Coronary artery (tissue), 2 donors: ENCODE measurements around the gene CEP97.
"Not testable (repeated sequence)": the region's sequence is repeated elsewhere in the genome, so short reads cannot be mapped to it uniquely, and the experiment has no call there.

Source experiments
- DNase-seq: peaks from one replicate; pipeline ENCODE4 v3.0.0-alpha.2; 2017; ENCODE audit warnings: low spot score
- H3K27ac ChIP-seq, 2 donors: fragments of 200-600 bp; sonication (generic); one replicate each; pipeline ENCODE4 v1.5.1; 2016 to 2019
- H3K4me3 ChIP-seq: fragments of 200-600 bp; sonication (generic); 2 replicates; pipeline ENCODE4 v1.5.1; 2016; ENCODE audit warnings: mild to moderate bottlenecking, moderate library complexity
- CTCF ChIP-seq: fragments of 200-600 bp; sonication (generic); IDR thresholded peaks from one replicate; pipeline ENCODE4 v1.5.1; 2019; ENCODE audit warnings: antibody characterized with exemption

Gene CEP97

GRCh38 chr3:101724329-101725193 is at the start of gene CEP97:
Gene CEP97, plus strand, starts transcription at chr3:101724614. Its CDS starts 63 bp downstream, at chr3:101724677.
- no peak for TF ChIP-seq CTCF
- H3K27ac ChIP-seq, result peak within 1 kb of the TSS; percentile 65 to 85
- peak within 1 kb of the TSS; percentile 89 for H3K4me3 ChIP-seq
- peak; percentile 94 for DNase-seq

- DNase-seq, result no peak
- H3K4me3 ChIP-seq, result peak overlapping the region; percentile 98
- TF ChIP-seq CTCF, result no peak
- H3K27ac ChIP-seq, result peak overlapping the region; percentile 93 to 98
Measured at GRCh38 chr3:101675709-101676215, 48.7 kb upstream of the CEP97 start.

DNA sequence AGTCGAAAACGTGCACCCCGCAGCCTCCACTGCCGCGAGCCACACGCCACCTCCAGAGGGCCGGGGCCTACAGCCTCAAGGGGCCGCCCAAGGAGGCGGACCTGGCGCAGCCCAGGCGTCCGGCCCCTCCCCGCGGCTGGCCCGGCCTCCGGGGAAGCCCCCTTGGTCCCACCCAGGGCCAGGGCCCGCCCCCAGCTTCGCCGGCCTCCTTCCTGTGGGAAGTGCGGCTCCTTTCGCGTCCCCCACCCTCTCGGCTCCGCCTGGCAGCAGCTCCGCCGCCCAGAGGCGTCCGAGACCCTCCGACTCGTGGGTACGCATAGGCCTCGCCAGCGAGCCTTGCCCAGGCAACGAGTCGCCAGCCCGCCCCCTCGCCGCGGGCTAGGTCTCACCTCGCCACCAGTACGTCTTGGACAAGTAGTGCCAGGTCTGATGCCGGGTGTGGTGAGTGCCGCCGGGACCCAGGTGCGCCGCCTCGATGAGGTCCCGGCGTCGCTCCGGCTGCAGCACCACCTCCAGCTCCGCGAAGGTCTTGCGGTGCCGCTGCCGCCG is 48.1 kb upstream of the CEP97 start:
- peak overlapping the region; percentile 98 for H3K4me3 ChIP-seq
- peak; percentile 96 for DNase-seq
- peak overlapping the region; percentile 93 to 98 for H3K27ac ChIP-seq
- TF ChIP-seq CTCF, result no peak

DNA sequence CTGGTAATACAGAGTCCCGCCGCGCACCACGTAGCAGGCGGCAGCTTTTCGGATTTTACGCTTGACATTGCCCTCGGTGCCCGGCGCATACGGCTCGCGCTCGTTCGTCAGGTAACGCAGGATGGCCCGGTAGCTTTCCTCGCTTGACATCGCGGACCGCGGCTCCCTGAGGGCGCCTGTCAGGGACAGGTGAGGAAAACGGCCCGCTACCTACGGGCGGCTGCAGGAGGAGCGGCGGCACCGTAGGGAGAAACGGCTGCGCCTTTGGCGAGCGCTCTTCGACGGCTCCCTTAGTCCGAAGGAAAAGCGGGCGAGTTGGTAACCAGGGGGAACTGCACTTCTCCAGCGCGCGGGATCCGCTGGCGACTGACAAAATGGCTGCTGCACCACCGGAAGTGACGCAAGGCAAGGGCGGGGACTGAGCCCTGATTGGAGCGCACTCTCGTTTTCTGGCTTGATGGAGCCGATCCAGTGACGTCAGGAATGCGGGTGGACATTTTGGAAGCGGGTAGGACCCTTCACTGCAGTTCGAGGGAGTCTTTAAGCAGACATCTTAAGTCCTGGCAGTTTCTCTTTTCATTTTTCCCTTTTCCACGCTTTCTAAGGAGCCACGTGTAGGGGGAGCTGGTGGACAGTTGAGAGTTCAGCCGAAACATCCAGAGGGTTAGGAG is 47.5 kb upstream of the CEP97 start, which contains the start of gene ZBTB11:
Gene ZBTB11 (minus strand): TSS at position 368 of the 671 bp plus-strand sequence. CDS start 218 bp downstream, at position 150.
- H3K27ac ChIP-seq, result peak within 1 kb of the TSS; percentile 93 to 98
- peak within 1 kb of the TSS; percentile 98 for H3K4me3 ChIP-seq
- no peak for TF ChIP-seq CTCF
- DNase-seq, result peak; percentile 100

- Histone ChIP-seq H3K27ac (peak overlapping the region in 1 of 2 donors; percentile 36), H3K4me3 (peak overlapping the region; percentile 58)
- DNase-seq, result no peak
- no peak for TF ChIP-seq CTCF
Measured at GRCh38 chr3:101677436-101678286, 46.8 kb upstream of the CEP97 start.

DNA sequence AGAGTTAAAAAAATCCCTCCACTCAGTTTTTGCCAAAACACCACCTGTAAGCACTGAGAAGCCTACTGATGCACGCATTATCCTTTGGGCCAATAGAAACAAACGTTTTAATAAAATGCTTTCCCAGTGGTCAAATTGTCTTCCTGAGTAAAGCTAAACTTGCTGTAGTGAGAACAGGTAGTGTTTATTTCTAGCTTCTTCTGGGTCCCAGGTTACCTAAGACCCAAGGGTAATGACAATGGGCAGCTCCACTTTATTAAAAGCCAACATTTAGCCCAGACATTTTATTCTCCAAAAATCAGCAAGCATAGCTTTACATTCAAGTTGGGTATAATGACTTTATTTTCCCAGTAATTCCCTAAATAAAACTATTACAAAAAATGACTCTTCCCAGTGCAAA is 45.6 kb upstream of the CEP97 start:
- H3K4me3 ChIP-seq, H3K27ac ChIP-seq, DNase-seq: not testable (repeated sequence)
